Measurements from ENCODE around the gene YDJC.
"Not testable (repeated sequence)": the region's sequence is repeated elsewhere in the genome, so short reads cannot be mapped to it uniquely, and the experiment has no call there.

The YDJC gene

DNA sequence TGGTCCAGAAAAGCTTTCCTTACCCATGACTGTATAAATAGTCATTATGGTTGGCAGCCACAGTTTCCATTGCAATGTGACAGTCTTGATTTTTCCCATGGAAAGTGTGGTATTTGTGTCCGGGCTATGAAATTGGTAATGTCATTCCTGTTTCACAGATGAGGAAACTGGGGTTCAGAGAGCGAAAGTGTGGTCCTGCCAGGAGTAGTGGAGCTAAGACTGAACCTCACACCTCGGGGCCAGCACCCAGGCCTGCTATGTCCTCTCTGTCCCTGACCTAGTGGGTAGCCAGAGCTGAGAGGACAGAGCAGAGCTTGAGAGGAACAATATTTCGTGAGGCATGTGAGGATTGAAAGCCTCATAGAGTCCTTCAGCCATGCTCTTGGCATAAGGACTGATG is 1.2 kb upstream of the YDJC start:
- DNase-seq: no peak

DNA sequence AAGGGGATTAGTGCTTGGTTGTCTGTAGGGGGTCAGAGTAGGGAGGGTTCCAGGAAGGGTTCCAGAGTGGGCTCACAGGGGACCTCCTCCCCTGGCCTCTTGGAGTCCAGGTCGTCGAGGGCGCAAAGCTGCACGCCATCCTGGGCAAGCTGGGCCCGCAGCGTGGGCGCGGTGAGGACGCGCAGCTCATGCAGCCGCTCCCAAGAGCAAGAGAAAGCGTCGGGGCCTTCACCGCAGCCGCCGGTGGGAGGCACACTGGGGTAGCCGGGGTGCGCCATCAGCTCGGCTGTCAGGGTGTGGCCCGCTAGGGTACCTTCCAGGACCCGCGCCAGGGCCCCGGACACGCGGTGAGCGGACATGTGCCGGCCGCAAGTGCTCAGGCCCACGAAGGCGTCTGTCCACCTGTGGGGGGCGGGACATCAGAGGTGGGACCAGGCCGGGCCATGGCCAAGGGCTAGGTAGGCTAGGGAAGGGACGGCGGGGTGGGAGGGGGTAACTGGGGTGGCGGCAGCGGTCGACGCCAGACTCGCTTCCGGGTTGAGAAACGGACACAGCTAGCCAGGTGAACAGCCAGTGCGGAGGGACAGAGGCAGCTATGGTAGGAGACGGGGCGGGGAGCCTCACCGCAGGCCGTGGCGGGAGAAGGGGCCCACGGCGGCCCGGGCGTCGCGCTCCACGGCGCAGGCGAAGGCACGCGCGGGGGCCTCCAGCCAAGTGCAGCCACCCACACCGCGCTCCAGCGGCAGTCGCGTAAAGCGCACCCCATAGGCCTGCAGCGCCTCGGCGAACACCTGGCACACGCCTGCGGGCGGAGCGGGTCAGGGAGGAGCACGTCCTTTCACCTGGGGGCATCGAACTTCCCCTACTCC is 1.2 kb downstream of the YDJC start:
- DNase-seq: no peak

DNA sequence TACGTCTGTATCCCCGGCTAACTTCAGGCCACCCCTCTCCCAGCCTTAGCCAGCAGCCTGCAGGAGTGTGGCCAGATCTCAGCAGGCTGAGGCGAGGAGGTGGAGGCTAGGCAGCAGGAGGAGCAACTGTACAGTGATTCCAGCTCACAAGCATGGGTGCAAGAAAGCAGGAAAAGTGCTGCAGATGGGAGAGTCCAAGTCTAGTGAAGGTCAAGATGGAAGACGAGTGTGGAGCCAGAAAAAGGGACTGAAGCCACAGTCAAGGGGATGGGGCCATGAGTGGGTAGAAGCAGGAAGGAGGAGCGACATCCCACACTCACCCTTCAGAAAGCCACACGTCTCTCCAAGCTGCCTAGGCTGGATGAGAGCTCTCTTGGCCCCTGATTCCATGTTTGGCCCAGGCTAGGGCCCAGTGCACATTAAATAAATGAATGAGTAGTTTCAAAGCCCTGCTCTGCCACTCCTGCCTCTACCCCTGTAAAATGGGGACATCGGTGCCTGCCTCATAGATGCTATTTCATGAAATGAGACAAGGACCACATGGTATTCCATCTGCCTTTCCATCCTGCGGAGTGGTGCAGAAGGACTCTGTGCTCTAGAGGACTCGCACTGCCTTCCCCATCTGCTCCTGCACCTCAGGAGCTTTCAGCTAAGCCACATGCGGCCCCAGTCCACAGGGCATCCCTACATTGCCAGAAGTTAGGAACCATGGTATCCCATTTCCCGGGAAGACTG is 2.9 kb downstream of the YDJC start:
- no peak for DNase-seq

DNA sequence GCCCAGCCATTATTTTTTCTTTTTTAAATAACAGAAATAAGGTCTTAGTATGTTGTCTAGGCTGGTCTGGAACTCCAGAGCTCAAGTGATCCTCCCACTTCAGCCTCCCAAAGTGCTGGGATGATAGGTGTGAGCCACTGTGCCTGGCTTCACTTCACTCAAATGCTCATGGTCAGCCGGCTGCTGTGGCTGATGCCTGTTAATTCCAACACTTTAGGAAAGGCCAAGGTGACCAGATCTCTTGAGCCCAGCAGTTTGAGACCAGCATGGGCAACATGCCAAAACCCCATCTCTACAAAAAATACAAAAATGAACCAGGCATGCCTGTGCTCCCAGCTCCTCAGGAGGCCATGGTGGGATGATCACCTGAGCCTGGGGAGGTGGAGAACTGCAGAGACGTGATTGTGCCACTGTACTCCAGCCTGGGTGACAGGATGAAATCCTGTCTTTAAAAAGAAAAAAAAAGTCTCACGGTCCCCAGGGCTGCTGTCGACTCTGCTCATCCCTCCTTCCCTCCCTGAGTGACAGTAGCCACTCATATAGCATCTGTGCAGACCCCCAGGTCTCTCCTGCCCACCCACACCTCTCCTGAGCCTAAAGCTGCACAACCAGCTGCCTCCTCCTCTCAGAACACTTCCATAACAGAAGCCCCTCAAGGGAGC is 3.6 kb downstream of the YDJC start:
- no peak for DNase-seq

DNA sequence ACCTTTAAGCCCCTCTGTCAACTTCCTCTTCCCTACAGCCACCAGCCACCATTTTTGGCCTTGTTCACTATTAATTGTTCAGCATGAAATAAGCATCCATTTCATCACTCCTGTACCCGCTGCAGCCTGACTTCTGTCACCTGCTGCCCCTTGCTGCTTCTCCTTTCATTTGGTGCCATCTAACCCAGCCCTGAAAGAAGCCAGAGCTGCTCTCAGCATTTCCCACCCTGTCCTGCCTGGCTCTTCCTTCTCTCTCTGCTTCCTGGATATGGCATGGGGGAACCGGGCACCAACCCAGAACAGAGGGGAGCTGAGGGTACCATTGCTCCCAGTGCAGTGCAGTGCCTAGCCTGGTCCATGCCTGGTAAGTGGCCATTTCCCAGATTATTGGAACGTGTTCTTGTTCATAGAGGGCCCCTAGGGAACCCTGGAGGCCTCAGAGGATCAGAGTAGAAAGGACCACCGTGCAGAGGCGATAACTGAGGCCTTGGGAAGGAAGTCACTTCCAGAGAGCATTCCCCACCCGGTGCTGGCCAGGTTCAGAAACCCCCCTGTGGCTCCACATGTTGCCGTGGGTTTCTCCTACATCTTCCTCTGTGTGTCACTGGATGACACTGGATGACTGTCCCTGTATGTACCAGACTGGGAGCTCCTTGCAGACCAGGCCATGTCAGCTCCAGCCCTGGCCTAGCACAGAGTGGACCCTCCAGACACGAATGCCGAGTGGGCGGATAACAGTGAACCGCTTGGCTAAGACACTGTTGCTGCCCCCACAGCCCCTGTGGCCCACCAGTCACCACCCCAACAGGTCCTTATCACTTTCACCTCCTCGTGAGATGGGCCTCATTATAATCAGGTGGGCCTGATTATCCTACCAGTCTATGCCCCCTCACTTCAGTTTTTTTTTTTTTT is 4.7 kb downstream of the YDJC start:
- no peak for DNase-seq

DNA sequence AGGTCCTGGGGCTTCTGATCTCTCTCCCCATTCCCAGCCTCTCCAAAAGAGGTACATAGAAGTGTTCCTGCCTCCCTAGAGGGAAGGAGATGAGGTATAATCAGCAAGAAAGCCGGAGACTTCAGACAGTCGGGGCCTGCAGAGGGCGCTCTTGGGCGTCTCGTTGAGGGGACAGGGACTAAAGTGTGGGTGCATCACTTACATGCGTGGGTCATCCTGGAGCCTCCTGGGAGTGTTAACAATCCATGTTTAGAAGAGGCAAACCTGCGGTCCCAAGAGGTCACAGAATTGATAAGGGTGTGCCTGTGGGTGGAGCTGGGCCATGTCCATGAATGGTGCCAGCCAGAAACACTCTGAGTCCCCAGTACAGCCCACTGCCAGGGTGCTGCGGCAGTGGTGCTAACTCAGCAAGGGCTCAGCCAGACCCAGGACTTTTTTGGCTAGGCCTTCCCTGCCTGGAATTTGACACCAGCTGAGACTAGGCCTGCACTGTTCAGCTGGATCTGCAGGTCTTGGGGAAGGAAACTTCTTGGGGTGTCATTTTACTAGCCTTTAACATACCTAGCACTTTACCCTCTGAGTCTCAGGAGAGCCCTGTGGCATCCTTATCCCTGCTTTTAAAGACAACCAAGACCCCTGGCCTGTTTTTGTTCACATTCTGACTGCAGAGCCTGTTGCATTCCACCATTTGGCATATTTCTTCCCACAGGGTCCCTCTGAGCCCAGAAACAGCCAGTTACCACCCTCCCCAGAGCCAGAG is 5.5 kb downstream of the YDJC start:
- no peak for DNase-seq

DNA sequence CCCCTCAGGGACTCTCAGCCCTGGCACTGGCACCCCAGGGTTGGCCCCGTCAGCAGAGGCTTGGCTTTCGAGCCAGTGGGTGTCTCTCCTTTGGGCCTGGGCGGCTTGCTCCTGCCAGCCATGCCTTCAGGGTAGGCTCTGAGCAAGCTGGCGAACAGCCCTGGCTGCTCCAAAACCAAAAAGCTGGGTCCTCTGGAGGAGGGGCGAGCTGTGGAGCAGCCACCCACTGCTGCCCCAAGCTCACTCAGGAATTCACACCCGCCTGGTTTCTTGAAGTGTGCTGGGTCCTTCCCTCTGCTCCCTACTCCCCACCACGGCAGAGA is 6.2 kb downstream of the YDJC start:
- no peak for DNase-seq

DNA sequence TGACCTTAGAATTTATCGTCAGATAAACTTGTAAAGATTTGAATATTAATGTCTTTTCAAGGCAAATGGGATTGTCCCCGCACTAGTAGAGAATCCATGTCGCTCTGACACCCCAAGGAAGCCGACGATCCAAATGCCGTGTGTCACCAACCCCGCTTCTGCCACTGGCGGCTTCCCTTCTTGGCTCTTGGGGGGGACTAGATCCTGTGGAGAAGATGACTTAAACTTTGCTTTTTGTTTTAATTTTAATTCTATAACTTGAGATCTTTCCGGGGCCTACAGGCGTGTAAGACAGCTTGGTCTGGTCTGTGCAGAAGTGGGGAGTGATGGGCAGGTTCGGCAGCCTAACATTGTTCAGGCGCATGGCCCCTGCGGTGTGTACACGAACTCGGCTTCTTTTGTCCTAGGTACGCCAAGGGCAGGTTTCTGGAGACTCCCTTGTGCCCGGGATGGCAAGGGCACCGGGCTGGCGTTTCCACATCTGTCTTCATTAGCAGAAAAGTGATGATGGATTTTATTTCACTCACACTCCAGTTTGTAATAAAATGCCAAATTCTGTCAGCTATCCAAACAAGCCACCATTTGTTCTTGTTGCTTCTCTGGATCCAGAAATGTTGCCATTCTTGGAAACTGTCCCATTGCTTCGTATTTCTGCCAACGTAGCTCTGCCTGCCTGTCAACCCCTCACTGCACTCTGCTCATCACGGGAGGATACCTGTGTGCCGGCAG is 6.7 kb downstream of the YDJC start:
- no peak for DNase-seq

DNA sequence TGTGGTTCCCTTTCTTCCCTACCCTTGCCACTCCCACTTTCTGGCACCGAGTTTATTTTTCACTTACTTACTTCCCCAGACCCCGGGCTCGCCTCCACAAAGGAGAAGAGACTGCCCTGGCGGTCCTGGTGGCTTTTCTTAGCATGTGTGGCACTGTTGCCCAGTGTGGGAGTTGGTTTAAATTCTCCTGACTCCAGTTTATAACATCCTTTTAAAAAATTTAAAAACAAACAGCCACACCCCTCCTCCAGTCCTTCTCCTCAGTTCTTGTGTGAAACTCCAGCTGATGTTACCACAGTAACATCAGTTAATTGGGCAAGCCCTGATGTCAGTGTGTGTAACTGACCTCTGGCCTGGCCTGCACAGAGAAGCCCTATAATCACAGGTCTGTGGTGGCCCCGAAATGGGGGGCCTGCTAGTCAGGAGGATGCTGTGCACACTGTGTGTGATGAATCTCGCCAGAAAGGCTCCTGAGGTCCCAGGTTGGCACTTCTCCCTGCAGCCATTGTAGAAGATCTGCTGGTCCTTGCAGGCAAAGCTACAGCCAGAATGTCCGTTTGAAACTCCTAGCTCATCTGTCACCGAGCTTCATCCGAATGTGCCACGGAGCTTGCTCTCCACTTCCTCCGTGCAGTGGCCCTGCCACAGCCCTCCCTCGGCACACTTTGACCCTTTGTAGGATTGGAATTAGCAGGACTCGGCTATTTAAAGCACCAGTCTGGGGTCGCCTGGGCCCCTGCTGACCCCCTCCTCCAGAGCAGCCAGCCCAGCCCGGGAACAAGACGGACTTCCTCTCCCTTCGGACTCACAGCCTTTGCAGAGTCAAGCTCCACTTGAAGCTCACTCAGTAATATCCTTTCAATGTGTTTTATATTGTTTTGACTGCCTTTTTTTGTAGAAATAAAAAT is 7.6 kb downstream of the YDJC start:
- DNase-seq: peak; percentile 68 to 77

DNA sequence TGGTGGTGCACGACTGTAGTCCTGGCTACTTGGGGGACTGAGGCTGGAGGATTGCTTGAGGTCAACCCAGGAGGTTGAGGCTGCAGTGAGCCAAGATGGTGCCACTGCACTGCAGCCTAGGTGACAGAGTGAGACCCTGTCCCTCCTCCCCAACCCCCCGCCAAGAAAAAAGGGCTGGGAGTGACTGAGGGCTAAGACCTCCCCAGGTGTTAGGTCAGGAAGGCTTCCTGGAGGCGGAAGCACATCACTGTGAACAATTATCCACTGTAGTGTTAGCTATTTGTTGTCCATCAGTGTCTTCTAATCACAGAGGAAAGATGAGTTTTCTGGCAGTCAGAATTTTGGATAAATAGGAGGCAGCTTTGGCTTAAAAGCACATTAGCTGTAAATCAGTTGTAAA is 8.8 kb downstream of the YDJC start:
- DNase-seq: no peak

DNA sequence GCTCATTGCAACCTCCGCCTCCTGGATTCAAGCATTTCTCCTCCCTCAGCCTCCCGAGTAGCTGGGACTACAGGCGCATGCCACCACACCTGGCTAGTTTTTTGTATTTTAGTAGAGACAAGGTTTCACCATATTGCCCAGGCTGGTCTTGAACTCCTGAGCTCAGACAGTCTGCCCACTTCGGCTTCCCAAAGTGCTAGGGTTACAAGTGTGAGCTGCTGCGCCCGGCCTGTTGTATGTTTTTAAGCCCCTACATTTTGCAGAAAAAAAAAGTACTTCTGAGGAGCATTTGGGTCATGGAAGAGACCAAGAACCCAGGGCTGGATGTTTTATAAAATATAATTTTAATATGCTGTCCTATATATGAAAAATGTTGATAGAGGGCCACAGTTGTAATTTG is 12.5 kb downstream of the YDJC start:
- not testable (repeated sequence) for DNase-seq

DNA sequence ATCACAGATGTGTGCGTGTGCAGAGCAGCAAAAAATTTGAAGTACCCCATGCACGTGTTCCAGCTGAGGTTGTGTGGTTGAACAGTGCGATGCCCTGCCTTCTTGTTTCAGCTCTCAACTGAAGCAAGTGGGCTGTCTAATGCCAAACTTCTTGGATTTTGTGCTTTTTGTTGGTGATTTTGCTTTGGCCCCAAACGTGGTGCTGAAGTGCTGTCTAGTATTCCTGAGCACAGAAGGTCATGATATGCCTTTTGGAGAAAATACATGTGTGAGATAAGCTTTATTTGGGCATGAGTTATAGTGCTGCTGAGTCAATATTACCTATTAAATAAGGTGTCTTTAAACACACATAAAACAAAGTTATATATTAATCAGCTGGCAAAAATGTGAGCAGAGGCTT is 14.1 kb downstream of the YDJC start:
- no peak for DNase-seq

DNA sequence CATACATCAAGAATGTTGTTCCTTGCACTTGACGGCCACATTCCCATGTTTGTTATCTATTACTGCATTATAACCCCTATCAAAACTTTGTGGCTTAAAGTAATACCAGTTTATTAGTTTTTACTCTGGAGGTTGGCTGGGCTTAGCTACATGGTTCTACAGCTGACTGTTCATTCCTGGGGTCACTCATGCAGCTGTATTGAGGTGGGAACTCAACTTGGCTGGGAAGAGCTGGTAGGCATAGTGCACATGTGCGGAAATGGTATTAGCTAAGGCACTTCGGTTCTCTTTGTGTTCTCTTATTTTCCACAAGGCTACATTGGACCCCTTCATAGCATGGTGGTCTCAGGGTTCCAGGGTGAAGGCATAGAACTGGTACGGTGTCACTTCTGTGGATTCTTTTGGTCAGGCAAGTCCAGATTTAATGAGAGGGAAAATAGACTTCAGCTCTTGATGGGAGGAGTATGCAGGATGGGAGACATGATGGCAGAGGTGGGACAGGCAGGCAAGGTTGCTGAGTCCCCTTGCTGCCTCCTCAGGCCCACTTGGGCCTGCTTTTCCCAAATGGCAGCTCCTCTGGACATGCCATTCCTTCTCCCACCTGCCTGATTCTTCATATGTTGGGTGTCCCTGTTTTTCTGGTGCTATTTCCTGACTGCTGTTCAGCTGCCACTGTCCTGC is 16.1 kb downstream of the YDJC start:
- DNase-seq: no peak

DNA sequence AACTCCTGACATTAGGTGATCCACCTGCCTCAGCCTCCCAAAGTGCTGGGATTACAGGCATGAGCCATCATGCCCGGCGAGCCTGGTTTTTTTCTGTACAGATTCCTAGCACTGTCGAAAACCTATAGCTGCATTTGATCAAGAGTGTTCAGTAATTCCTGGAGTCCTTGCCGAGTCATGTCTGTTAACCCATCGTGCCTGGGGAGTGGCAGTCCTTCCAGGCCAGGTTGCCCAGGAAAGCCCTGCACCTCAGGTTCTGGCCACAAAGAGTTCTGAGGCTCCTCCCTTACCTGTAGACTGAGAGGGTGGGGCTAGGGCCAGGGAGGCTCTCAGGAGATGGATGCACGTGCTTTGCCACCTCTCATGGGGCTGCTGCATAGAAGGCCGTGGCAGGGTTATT is 17.0 kb downstream of the YDJC start:
- DNase-seq: no peak

DNA sequence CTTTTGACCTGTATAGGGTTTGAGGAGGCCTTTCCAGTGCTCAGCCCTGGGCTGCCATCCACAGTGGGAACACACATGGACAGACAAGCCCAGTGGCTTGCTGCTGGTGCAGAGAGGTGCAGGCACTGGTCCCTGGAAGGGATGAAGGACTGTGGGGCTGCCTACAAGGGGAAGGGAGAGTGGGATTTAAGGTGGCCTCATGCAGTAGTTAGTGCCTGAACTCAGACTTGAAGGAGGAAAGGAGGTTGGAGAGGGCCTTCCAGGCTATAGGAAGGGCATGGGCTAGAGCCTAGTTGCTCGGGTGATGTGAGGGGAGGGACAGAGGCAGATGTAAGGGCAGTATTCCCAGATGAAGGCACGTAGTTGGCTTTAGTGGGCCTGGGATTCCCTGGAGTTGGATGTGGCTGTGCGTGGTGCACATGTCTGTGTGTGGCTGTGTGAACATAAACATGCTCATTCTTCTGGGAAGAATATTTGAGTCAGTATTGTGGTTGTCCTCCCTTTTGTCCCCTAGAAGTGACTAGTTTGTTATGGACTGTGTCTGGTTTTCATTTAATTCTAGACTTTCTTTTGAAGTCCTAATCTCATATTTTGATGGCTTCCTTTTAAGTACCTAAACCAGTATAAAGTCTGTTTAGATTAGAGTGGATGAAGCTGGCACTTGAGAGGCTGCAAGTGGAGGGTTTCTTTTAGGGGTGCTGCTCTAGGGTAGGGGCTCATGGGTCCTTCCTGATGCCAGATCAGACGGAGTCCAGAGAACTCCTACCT is 18.4 kb downstream of the YDJC start:
- DNase-seq: no peak

DNA sequence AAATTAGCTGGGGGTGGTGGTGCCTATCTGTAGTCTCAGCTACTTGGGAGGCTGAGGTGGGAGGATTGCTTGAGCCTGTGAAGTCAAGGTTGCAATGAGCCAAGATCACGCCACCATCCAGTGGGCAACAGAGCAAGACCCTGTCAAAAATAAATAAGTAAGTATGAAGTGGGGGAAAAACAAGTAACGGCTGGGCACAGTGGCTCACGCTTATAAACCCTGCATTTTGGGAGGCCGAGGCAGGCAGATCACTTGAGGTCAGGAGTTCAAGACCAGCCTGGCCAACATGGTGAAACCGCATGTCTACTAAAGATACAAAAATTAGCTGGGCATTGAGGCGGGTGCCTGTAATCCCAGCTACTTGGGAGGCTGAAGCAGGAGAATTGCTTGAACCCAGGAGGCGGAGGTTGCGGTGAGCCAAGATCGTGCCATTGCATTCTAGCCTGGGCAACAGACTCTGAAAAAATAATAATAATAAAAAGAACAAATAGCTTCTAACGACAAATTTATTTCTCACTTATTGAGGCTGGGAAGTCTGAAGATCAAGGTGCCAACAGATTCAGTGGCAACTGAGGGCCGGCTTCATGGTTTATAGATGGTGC is 20.2 kb downstream of the YDJC start:
- DNase-seq: not testable (repeated sequence)

DNA sequence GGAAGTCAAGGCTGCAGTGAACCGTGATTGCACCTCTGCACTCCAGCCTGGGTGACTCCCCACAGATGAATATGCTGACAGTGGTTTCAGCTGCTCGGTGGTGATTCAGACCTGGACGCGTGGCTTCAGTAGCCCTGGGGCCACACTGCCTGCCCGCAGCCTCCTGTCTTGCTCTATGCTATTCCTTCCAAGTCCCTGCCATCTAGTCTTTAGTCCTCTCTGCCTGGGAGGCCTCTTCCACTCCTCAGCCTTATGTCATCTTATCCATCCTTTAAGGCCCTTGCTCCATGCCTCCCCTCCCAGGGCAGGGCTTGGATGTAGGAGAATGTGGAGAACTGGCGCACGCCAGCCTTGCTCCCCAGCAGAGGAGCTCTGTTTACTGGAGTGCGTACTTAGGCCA is 23.0 kb downstream of the YDJC start:
- DNase-seq: no peak

DNA sequence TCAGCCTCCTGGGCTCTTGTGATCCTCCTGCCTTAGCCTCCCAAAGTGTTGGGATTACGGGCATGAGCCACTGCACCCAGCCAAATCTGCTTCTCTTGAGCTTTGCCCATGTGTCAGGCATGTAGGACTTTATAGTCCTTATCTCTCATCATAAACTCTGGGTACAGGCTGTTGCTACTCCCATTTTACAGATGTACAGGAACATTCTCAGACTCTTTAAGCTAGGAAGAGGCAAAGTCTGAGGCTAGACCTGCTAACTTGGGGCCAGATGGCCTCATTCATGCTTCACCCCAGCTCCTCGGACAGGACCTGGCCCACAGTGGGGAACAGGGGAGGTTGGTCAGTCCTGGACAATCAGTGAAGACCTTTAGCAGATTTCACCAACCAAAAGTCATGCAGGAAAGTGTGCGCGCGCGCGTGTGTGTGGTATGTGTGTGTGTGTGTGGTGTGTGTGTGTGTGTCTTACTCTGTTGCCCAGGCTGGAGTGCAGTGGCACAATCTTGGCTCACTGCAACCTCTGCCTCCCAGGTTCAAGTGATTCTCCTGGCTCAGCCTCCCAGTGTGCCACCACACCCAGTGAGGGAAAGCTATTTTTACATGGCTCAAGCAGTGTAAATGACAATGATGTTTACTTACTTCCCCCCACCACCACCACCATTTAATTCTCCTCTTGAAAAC is 23.8 kb downstream of the YDJC start:
- DNase-seq: no peak
